Tibial nerve (tissue), 3 donors: ENCODE data around the gene ASPSCR1.

Source experiments
- POLR2A ChIP-seq, 2 donors: fragments of 450-650 bp; IDR thresholded peaks; one replicate each; pipeline ENCODE4 v1.6.1; 2017; ENCODE audit warnings: antibody characterized with exemption in 2 of 2, mild to moderate bottlenecking in 2 of 2, moderate library complexity in 2 of 2
- TF ChIP-seq, protein P1 (sequence below), 5 experiments: fragments of 200-600 bp in 3 of 5; fragments of 450-650 bp in 2 of 5; sonication (generic) in 3 of 5; IDR thresholded peaks; one replicate each; pipeline ENCODE4 v1.5.1; 2016 to 2019; ENCODE audit warnings: antibody characterized with exemption in 5 of 5, mild to moderate bottlenecking in 3 of 5, moderate library complexity in 2 of 5

DNA sequence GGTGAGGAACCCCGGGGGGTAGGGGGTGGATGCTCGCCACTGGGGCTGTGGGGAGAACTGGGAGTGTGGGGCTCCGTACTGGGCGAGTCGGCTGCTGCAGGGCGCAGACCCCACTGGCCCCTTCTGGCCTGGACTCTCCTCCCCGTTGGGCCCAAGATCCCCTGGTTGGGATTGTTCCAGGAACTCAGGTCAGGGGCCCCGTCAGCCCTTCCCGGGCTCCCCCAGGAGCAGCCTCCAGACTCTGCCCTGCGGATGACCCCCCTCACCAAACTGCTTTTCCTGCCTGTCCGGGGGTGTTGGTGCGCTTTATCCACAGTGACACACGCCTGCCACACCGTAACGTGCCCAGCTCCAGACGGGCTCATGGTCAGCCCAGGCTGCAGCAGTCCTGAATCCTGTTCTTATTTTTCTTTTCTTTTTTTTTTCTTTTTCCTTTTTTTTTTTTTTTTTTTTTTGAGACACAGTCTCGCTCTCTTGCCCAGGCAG is 24.2 kb downstream of the ASPSCR1 start:
- TF ChIP-seq, protein P1, sequence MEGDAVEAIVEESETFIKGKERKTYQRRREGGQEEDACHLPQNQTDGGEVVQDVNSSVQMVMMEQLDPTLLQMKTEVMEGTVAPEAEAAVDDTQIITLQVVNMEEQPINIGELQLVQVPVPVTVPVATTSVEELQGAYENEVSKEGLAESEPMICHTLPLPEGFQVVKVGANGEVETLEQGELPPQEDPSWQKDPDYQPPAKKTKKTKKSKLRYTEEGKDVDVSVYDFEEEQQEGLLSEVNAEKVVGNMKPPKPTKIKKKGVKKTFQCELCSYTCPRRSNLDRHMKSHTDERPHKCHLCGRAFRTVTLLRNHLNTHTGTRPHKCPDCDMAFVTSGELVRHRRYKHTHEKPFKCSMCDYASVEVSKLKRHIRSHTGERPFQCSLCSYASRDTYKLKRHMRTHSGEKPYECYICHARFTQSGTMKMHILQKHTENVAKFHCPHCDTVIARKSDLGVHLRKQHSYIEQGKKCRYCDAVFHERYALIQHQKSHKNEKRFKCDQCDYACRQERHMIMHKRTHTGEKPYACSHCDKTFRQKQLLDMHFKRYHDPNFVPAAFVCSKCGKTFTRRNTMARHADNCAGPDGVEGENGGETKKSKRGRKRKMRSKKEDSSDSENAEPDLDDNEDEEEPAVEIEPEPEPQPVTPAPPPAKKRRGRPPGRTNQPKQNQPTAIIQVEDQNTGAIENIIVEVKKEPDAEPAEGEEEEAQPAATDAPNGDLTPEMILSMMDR (IDR thresholded peaks at IDR 0.05): no peak
- no peak for TF ChIP-seq POLR2A (IDR thresholded peaks at IDR 0.05)
